GM19023 (cell line): ENCODE measurements around the gene EVI2B.
"Not testable (repeated sequence)": the region's sequence is repeated elsewhere in the genome, so short reads cannot be mapped to it uniquely, and the experiment has no call there.

ENCODE experiments used
- ATAC-seq: cut with Tn5 transposase; IDR thresholded peaks from one replicate; pipeline ENCODE4 v1.9.1; 2021; ENCODE audit warnings: mild to moderate bottlenecking, moderate library complexity; ENCODE audit not compliant: unreplicated experiment

The EVI2B gene

DNA sequence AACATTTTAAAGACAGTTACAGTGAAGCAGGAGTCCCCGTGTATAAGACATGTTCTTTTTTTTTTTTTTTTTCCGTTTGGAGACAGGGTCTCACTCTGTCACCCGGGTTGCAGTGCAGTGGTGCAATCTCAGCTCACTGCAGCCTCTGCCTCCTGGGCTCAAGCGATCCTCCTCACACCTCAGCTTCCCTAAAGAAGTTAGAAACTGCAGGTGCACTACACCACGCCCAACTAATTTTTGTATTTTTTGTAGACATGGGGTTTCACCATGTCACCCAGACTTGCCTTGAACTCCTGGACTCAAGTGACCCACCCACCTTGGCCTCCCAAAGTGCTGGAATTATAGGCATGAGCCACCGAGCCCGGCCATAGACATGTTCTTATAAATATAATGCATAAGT is 3.0 kb downstream of the EVI2B start:
- ATAC-seq: no peak

DNA sequence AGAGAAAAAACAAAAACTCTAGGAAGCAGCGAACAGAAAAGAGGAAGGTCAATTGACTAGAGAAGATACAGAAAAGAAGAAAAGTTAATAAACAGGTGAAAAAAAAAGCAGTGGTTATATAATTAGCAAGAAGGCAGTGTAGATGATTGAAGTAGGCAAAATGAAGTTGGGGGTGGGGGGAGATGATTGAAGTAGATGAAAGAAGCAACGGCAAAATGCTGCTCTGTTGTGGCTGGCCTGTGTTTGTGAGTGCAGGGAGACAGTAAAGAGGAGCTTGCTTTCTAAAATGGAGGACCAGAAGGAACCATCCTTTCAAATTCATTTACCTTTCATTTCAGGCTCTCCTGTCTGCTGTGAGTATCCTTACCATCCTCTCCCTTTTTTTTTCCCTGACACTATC is 3.6 kb downstream of the EVI2B start:
- ATAC-seq: no peak

DNA sequence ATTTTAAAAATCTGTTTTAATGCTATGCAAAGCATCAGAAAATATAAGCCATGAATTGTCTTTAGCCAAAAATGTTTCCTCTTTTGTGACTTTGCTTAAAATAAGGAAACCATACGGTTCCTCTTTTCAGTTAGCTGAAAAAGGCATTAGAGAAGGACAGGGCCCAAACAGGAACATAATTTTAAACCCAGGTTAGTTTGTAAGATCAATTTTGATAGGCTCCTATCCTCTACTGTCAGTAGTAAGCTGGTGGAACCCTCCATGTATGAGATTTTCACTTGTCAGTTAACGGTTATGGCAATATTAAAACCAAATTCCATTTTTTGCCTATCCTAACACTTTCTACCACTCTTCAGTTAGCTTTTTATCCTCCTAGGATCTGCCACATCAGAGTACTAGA is 4.3 kb downstream of the EVI2B start:
- ATAC-seq: no peak

DNA sequence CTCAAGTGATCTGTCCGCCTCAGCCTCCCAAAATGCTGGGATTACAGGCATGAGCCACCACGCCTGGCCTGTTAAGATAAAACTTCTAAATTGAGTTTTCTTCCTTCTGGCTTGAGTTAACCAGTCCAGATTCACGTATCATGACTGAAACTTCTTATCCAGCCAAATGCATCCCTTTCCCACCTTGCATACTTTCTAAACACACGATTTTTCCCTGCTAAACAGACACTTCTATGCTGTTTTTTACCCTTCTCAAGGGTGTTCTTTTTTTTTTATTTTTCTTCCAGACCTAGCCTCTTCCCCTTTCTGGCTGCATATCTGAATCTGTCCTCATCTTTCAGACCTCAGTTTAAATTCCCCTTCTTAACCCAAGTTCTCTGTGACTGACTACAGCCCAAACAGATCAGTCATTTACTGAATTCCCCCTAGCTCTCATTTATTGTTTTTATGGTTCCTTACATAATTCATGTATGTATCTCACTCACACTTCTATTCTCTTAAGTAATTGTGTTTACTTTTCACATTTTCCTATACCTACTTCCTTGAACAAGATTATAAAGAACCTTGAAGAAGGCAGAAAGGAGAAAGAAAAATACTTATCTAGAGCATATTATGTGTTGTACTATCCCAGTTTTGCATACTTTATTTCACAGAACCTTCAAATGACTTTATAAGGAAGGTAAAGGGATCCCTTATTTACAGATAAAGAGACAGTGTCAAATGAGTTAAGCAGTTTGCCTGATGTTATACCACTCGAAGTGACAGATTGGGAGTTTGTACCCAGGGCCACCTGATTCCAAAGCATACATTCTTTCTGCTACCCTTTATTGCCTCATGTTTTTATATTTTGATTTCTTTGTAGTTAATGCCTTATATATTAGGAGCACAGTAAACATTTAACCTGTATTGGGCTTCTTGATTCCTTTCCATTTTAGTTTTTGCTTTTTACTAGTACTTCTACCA is 5.2 kb downstream of the EVI2B start:
- ATAC-seq: no peak

DNA sequence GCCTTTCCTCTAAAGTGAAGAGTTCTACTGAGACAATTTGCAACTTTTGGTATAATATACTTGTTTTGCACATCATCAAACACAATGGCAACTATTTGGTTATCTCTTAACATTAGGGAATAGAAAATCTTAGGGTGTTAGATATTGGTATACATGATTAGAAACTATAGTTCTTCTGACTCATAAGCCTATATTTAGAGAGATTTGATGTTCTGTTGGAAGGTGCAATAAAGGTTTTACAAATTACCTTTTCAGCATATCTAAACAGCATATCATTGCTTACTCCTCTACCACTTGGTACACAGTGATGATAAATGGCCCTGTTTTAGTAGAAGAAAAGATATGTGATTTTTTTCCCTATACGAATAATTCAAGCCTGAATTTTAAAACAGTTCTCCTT is 6.2 kb downstream of the EVI2B start:
- ATAC-seq: no peak

DNA sequence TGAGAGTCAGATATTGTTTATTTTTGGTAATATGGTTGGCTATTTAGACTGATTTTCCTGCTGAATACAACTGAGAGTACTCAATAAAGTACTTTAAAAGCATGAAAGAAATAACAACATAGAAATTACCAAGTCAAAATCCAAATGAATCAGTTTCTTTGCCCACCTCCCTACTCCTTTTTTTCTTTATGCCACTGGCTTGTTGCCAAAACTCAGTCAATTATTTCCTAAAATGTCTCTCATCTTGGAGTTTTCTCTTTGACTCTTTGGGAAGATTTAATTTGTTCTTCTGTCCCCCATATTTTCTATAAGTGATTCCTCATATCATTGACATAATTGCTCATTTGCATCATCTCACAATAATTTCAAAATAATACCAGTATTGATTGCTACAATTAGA is 14.2 kb downstream of the EVI2B start:
- ATAC-seq: no peak

DNA sequence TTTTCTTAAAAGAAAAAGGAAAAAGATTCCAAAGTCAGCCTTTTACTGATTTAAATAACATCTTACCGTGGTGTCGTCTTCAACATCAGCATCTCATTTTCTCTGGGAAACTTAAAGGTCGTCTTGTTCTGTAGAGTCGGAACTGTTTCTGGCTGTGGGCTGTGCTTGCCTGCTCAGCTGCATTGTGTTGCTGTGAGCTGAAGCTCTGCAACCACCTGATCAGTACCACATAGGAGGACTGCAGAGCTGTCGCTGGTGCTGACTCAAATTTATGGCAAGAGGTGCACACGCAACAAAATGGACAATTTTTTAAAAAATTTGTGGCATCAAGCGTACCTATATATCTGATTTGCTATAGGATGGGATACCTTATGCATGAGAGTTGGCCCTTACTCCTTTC is 16.8 kb downstream of the EVI2B start, which contains the start of gene OMG:
Gene OMG, minus strand, starts transcription at position 150 of the 400 bp plus-strand sequence. CDS start 908 bp downstream, outside the sequence.
- no peak for ATAC-seq

DNA sequence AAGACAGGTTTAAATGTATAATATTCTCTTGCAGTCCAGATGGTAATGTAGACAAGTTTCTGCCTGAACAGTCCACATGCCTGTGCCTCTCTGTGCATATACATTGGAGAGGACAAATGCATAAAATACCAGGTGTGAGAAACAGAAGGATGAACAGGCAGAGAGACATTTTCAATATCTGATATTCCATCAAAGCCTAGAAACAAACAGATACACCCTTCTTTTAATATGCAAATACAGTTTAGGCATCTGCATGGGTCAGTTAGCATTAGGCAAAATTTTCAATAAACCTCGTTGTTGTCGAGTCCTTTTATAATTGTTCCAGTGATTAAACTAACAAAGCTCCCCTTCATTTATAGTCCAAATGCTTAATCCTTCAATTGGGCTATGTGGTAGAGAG is 17.7 kb downstream of the EVI2B start:
- ATAC-seq: no peak

DNA sequence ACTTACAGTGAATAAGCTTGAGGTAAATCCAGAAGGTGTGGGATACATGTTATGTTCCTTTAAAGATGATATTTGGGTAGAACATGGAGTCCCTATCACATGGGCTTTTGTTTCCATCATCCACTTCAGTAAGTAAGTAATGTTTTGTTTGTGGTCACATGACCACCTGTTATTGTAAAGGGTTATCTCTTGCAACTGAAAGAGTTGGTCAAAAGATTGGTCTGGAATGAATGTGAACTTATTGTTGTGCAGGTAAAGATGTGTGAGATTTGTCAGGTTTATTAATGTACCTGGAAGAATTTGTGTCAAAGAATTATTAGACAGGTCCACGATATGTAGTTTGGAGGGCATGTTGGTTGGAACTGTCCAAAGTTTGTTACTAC is 18.4 kb downstream of the EVI2B start:
- no peak for ATAC-seq

DNA sequence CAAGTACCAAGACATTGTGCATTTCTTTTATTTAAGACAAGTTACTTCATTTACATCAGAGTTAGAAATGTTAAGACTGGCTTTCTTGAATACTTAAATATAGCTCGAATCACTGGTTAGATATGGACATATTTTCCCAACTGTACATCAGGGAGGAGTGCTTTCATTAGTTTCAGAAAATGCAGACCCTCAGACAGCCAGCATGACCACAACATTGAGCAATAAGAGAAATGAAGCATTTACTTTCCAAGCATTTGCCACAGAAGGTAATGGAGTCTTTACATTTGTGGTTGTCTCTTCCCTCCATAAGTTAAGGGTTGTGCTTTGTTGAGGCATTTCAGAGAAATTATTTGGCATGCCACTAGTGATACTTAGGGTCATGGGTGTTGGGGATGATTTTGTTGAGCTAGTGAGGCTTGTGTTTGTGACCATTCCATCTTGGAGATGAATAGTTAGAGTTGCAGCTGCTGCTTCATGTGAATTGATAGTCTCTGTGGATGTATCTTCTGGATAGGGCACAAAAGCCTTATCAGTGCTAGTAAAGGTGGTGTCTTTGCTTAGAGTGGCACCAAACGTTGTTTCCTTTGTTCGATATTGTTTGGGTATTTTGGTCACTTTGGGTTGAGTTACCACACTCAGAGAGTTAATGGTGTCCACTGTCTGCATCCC is 18.9 kb downstream of the EVI2B start:
- ATAC-seq: no peak

DNA sequence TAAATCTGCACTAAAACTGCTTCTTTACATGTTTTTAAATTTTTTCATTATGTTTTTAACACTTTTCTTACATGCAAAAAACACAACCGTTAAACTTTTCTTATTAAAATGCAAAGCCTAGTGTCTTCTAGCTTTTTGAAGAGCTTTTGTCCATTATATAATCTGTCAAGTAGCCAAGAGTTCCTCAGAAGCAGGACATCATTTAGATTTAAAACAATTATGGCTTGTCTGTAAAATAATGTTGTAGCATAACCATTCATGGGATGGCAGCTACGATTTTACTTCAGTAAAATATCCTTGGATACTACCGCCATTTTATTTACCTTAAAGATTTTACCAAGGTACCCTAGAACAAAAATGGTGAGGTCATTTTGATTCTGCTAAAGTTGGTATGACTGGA is 19.6 kb downstream of the EVI2B start:
- no peak for ATAC-seq

DNA sequence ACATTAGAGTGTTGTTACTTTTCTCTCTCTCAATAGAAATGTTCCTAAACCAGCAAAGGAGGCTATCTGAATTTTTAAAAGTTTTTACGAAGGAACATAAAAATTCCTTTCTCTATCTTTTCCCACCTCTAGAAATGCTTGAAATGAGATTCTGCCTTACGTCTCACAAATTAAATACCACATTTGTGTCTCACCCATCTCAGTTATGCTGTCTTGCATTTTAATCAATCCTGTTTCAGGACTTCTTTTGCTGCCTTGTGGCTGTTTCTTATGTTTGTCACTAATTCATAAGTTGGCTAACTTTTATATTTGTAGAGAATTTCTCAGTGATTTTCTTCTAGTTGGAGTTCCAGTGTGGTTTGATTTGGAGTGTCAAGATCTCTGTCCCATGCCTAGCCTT is 20.3 kb downstream of the EVI2B start:
- no peak for ATAC-seq

DNA sequence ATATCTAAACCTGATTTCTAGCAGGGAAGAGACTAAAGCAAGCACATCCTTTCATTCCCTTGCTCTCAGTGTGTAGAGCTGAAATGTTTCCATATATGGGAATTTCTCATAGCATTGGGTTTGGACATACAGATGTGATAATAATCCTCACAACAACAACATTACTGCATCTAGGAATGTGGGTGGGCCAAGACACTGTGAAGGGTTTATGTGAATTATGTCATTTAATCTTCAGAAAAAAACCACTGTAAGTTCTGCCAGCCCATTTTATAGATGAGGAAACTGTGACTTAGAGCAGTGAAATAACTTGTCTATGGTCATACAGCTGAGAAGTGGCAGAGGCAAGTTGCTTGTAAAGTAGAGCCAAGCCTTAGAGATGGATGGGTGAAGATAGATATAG is 22.0 kb downstream of the EVI2B start:
- ATAC-seq: no peak

DNA sequence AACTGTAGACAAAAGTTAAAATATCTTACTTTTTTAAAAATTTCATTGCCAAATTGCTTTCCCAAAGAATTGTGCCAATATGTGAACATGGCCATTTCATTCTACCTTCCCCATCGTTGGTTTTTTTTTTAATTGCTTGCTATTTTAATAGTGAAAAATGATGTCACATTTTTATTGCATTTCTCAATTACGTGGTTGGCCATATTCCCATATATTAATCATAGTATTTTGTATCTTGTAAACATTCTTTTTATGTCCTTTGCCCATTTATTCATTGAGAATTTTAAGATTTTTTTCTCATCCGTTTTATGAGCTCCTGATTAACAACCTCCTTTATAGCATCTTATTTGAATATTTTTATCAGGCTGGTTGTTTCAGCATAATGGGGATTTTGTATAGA is 24.1 kb downstream of the EVI2B start:
- ATAC-seq: no peak

DNA sequence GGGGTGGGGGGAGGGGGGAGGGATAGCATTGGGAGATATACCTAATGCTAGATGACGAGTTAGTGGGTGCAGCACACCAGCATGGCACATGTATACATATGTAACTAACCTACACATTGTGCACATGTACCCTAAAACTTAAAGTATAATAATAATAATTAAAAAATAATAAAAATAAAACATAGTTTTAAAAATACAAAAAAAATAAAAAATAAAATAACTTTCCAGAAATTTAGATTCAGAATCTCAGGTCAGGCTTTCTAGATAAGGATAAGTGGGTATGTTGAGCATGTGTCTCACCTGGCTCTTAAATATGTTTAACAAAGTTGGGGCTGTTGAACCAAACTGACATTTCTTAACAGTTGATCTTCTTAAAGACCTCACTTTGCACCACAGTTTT is 25.9 kb downstream of the EVI2B start:
- not testable (repeated sequence) for ATAC-seq

DNA sequence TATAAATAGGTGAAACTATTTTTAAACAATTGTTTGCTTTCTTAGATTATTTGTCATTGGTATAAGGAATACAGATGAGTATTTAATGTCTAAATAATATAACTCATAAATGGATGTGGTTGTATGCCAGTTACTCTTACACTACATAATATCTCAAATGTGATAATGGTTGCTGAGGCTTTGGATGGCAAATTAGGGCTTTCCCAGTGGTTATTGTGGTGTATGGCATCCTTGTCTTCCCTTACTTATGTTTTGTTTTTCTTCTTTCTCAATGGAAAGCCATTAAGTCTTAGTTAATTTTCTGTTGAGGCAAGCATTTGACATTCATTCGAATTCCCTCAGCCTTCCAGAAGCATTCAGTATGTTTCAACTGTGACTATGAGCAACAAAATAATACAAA is 27.3 kb downstream of the EVI2B start:
- no peak for ATAC-seq

DNA sequence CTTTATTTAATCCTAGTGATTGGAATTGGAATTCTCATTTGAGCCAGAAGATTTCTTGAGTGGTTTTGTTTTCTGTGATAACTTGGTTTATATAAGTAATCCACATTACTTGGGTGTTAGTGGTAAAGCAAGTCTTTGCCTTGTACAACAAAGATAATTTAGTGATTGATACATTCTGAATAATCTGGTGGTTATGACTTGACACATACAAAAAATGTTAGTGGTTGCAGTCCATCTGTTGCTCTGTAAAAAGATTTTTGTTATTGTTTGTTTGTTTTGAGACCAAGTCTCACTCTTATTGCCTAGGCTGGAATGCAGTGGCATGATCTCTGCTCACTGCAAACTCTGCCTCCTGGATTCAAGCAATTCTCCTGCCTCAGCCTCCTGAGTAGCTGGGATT is 30.0 kb downstream of the EVI2B start:
- no peak for ATAC-seq

DNA sequence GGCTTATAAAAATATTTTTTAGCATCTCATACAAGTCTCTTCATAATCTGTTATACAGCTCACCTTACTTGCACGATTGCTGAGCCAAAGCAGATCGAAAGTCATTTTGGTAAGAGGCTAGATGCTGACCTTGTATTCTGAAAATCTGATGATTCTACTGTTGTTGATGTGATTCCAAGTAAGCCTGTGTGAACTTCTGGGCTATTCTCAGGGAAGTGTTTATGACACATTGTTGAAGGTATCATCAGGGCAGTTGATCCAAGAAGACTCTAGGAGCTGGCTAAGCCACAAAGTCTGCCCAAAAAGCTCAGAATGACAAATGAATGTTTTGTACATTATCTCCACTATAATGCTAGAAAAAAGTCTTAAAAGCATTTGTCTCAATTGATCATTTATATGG is 32.8 kb downstream of the EVI2B start:
- no peak for ATAC-seq

DNA sequence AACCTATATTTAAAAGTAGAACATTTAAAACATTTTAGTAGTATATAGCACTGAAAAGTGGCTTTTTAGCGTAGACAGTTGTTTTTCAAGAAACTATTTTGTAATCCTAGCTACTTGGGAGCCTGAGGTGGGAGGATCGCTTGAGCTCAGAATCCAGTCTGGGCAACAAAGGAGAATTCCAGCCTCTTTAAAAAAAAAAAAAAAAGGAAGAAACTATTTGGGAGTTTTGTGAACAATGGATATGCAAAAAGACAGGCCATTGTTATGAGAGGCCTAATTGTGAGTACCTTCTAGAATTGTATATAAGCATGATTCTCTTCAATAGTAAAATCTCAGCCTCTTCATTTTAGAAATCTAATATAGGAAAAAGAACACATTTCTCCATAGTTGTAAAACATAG is 34.5 kb downstream of the EVI2B start:
- no peak for ATAC-seq

DNA sequence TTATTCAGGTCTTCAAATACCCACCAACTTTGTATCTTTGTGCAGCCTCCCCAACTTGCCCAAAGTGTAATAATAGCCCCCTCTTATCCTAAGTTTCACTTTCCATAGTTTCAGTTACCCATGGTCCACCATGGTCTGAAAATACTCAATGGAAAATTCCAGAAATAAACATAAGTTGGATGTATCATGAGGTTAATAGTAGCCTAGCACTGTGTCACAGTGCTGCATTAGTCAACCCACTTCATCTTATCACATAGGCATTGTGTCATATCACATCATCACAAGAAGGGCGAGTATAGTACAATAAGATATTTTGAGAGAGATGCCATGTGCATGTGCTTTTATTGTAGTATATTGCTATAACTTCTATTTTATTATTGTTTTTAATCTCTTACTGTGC is 38.7 kb downstream of the EVI2B start:
- no peak for ATAC-seq

DNA sequence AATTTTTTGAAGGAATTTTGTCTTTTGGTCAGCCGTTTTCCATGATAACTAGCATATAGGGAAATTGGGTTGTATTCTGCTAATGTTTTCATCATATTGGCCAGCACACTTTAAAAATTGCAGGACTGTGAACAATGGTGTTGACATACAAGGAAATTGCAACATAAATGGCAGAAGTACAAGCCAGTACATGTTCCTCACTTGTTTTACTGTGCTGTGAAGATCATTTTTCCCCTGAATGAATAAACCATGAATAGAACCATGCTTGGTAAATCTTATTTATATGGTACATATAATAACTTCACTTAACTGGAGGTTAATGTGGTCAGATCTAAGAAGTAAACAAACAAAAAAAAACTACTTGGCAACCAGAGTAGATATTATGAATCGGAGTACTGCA is 39.6 kb downstream of the EVI2B start:
- no peak for ATAC-seq

DNA sequence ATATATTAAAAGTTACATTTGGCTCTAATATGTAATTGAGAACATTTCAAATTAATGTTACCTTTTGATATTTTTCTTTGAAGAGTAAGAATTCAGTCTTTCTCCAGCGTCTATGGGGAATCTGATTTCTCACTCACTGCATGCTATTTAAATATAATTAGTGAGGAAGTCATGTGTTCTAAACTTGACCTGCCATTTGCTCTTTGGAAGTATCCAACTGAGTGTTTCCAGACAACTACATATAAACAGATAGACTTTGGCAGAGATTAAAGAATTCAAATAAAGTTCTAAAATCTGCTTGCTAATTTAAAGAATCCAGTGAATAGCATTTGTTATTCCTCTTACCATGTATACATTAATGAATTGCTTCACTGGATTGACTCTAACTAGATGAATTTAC is 40.3 kb downstream of the EVI2B start:
- ATAC-seq: no peak
